Measurements from ENCODE around the gene COPS6.
"Not testable (repeated sequence)": the region's sequence is repeated elsewhere in the genome, so short reads cannot be mapped to it uniquely, and the experiment has no call there.

The COPS6 gene

GRCh38 chr7:100127866-100128636 lies 39.3 kb downstream of the COPS6 start:
- peak; percentile 26 for DNase-seq (ENCODE audit: low spot score)

DNA sequence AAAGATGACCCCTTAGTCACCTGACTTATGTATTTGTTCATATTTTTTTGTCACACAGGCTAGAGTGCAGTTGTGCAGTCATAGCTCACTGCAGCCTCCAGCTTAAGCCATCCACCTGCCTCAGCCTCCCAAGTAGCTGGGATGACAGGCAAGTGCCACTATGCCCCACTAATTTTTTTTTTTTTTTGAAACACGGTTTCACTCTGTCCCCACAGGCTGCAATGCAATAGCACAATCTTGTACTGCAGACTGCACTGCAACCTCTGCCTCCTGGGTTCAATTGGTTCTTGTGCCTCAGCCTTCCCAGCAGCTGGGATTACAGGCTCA lies 39.8 kb downstream of the COPS6 start:
- no peak for DNase-seq (ENCODE audit: low spot score)

DNA sequence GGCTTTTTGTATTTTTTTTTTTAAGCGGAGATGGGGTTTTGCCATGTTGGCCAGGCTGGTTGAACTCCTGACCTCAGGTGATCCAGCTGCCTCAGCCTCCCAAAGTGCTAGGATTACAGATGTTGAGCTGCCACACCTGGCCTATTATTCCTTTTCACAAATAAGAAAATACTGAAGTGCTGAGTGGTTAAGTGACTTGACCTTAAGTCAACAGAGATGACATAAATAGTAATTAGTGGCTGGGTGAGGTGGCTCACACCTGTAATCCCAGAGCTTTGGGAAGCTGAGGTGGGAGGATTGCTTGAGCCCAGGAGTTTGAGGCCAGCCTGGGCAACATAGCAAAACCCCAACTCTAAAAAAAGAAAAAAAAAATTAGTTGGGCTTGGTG lies 41.4 kb downstream of the COPS6 start:
- not testable (repeated sequence) for DNase-seq (ENCODE audit: low spot score)

GRCh38 chr7:100130608-100131453 lies 42.1 kb downstream of the COPS6 start:
- peak; percentile 76 for DNase-seq (ENCODE audit: low spot score)

- no peak for DNase-seq (ENCODE audit: low spot score)
Measured at GRCh38 chr7:100132126-100132525, 43.4 kb downstream of the COPS6 start.

GRCh38 chr7:100132697-100133151 lies 44.0 kb downstream of the COPS6 start:
- DNase-seq (ENCODE audit: low spot score) = peak; percentile 71

GRCh38 chr7:100137851-100138760 lies 49.3 kb downstream of the COPS6 start:
- no peak for DNase-seq (ENCODE audit: low spot score)

- DNase-seq (ENCODE audit: low spot score) = no peak
Measured at GRCh38 chr7:100141555-100141949, 52.8 kb downstream of the COPS6 start.
